ENCODE data around the gene CDC42EP5. TPM values are rescaled to one million over a fixed set of nuclear protein-coding genes. Genes with fewer than 3 reads are reported as not detected.
A peak's percentile ranks its signal among the peaks of the same experiment; 100 is the strongest.
"Not testable (repeated sequence)": the region's sequence is repeated elsewhere in the genome, so short reads cannot be mapped to it uniquely, and the experiment has no call there.

Gene CDC42EP5, protein sequence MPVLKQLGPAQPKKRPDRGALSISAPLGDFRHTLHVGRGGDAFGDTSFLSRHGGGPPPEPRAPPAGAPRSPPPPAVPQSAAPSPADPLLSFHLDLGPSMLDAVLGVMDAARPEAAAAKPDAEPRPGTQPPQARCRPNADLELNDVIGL
- total RNA-seq: 18.2 TPM

DNA sequence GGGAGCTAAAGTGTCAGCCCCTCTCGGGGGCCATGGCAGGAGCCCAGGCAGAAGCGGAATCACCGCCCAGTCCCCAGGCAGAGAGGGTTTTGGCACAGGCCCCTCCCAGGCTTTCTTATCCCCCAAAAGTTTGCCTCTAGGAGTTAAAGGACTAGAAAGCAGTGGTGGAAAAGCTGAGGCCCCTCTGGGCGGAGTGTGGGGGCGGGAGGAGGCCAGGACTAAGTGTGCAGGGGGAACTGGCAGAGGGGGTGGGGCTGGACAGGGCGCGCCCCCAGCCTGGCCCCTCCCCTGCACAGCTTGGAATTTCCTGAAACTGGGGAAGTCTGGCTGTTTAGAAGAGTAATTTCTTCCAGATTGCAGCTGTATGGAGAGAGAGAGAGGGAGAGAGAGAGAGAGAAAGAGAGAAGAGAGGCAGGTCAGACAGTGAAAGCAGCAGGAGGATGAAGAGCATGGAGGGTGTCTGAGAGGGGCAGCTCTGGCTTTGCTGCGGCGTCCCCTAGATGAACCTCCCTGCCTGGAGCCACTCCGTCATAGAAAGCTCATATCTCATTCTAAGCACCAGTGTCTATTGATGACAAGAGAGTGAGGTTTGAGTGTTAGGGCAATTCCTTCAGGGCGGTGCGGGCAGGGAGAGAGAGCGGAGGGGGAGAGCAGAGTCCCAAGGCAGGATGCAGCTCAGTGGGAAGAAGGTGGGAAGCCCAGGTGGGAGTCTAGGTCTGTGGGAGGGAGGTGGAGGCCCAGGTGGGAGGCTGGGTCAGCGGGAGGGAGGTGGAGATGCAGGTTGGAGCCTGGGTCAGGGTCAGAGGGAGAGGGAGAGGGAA lies at the start of gene CDC42EP5:
CDC42EP5 (minus strand) TSS at position 226 of the 821 bp plus-strand sequence. CDS start 7,749 bp downstream, outside the sequence.
- peak; percentile 69 for ATAC-seq

DNA sequence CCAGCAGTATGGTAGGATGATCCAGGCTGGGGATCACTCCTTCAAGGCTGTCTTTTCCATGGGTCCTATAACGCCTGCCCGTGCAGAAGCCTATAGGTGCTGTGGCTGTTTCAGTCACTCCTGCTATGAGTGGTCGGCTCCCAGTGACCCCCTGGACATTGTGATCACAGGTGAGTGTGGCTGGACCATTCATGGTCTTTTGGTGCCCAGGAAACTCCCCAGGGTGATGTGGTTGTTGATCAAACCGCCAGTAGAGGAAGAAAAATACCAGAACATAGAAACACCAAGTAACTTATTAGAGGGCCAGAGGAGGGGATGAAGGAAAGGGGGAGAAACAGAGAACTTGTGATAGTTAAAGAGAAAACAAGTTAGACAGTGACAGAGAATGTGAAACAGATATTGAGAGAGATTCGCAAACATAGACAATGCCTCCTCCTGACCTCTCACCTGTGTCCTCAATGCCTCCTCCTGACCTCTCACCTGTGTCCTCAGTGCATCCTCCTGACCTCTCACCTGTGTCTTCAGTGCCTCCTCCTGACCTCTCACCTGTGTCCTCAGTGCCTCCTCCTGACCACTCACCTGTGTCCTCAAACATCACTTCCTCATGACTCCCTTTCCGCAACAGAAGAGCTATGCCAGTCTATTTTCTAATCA lies 48.9 kb upstream of the CDC42EP5 start:
- no peak for ATAC-seq

DNA sequence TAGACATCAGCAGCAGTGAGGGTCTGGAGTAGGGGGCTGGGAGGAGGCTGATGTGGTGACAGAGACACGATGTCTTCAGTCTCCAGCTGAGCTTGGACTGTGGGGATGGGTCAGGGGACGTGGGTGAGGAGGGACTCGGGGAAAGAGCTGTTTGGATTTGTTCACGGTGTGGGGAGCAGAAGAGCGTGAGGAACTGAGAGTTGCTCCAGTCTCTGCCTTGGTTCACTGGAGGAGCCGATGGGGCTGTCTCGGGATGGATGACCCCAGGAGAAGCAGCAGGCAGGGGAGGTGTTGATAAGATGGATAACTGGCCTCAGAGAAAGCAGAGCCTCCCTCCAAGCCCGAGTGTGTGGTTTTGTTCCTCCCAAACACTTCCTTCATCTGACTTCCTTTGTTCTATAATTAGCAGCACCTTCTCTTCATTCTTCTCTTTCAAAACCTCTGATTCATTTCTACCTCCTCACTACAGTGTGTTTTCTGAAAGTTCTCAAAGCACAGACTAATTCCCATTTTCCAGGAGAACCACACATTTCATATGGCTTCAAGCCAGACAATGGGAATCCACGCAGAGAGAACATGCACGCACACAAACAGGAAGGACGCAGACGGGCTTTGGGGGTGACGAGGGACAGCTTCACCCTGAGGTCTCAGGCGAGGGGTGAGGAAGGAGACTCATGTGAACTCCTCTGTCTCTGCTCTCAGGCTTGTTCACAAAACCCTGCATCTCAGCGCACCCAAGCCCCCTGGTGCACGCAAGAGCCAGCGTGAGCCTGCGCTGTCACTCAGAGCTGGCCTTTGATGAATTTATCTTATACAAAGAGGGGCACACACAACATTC lies 48.1 kb upstream of the CDC42EP5 start:
- ATAC-seq: no peak

DNA sequence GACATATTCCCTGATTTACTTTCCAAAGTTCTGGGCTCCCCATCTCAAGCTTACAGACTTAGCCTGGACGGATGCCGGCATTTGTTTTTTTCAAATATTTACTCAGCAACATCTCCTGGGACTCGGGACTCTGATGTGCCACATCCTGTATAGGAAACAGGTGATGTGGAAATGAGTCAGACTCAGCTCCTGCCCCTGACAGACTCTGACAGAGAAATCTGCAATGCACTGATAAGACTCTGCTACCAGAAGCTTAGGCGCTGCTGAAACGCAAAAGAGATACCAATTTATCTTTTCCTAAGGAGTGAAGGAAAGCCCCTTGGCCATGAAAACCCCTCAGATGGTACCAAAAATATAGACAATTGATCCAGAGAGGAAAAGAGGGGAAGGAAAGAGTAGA lies 45.7 kb upstream of the CDC42EP5 start:
- ATAC-seq: peak; percentile 32

DNA sequence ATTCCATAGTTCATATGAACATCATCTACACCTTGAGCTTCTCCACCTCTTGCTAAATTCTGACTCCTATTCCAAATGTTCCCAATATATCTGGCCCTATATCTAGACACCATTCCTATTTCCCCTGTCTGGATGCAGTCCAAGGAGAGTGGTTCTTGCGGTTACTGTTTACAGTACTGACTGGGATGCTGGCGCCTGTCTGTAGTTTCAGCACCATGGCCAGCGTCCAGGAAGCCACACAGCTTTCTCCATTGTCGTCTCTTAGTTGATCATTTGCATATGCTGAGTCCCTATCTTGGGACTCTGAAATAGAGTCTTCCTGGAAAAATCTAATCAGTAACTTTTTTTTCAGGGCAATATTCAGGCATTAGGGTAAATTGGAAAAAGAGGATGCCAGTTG lies 44.4 kb upstream of the CDC42EP5 start:
- ATAC-seq: peak; percentile 52

DNA sequence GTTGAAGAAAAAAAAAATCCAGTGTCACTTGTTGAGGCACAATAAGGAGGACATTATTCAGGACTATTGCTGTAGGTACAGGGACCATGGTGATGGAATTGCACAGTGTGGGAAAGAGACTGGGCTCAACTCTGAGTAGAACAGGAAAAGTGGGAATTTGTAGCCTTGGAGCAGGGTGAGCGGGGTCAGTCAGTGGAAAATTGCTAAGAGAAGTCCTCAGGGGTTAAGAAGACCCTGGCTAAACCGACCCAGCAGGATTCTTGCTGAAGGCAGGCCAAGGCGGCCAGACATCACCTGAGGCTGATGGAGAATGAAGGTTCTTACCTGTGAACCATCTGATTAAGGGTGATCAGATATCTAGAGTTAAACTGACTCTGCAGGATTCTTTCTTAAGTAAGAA lies 42.1 kb upstream of the CDC42EP5 start:
- no peak for ATAC-seq

DNA sequence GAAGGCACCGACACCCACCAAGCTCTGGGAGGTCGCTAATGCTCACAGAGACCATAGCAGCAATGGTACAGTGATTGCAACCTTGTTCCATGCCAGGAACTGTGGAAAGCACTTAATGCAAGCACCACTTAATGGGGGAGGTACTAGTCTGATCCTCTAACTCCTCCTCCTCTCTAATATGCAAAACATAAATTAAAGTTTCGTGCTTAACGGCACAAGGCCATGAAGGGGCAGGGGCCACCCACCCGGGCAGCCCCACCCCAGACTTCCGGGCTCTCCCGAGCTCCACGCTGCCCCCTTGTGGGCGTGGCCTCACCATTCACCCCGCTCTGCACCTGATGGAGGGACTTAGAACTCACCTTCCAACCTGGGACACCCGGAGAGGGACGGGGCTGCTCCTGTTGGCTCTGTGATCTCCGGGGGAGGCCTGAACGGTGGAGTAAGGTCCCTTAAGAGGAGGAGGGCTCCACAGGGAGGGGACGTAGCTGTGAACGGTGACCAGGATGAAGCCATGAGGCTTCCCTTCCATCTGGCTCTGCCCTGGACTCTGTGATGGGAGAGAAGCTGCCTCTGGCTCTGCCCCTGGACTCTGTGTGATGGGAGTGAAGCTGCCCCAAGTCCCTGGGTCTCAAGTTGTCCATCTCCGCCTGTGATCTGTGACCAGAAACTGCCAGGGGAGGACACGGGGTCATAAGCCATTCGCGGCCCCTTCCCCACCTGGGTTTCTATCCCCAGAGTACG lies 36.3 kb upstream of the CDC42EP5 start:
- ATAC-seq: peak; percentile 38

DNA sequence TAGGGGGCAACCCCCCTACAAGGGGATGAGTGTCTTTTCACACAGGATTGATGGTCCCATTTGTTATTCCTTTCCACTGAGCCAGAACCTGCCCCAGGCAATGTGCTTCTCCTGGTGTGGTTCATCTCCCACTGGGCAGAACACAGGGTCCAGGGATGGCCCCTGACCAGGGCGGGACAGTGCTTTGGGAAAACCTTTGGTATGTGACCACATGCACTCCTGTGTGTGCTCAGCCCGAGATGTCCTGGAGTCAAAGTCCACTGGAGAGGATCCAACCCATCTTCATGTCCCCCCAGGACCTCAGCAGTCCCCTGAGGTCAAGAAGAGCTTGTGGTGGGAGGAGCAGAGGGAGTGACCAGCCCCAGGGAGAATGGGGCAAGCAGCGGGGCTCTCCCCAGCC lies 35.4 kb upstream of the CDC42EP5 start:
- ATAC-seq: peak; percentile 9

DNA sequence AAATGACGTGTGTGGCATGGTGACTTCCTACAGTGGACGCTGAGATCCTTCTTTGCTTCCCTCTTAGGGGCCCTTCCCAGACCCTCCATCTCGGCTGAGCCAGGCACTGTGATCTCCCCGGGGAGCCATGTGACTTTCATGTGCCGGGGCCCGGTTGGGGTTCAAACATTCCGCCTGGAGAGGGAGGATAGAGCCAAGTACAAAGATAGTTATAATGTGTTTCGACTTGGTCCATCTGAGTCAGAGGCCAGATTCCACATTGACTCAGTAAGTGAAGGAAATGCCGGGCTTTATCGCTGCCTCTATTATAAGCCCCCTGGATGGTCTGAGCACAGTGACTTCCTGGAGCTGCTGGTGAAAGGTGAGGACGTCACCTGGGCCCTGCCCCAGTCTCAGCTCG lies 34.7 kb upstream of the CDC42EP5 start:
- ATAC-seq: no peak

DNA sequence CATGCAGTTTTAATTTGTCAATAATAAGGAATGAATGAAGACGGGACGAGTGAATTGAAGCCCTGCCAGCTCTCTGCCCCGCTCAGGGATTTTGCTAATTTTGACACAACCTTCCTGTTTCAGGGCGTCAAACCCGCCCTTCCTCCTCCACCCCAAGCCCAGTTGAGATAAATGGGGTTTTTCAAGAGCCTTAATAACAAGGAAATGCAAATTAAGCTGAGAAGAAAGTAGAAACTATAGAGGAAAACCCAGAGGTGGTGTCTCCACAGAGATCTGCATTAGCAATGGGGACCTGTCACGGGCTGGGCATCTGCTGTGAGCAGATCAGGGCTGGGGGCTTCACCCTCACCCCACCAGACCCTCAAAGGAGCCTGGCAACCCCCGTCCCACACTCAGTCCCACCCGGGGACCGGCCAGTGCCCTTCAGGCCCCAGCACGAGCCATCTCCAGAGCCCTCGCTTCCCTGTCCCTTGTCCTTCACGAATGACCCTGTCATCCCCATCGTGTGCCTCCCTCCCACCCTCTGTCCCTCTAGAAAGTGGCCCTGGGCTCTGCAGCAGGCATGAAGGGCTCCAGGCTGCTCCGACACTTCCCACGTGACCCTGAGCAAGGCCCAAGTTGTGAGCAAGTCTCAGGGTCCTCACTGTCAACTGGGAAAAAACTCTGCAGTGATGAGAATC lies 34.1 kb upstream of the CDC42EP5 start:
- ATAC-seq: peak; percentile 11

DNA sequence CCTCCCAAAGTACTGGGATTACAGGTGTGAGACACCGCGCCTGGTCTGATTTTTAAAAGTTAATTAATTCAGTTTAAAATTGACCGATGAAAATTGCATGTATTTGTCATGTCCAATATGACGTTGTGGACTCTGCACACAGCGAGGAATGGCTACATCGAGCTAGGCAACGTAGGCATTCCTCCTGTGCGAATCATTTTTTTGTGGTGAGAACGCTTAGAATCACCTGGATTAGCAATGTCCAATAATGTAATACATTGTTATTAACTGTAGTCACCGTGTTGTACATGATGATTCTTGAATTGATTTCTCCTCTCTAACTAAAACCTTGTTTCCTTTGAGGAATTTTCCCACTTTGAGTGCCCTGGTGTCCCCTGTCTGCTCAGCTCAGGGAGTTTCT lies 33.0 kb upstream of the CDC42EP5 start:
- ATAC-seq: no peak

DNA sequence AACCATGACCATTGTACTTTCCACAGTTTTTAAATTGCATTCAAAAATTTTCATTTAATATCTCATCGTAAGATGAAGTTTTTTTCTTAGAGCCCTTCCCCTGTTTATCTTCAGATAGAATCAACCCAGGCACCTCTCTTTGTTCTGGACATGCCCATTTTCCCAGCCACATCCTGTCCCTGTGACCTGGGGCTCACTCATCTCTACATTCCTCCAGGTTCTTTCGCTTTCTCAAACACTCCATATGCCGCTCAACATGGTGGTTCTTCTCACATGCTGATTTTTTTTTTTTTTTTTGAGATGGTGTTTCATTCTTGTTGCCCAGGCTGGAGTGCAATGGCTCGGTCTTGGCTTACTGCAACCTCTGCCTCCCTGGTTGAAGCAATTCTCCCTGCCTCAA lies 32.4 kb upstream of the CDC42EP5 start:
- ATAC-seq: not testable (repeated sequence)

DNA sequence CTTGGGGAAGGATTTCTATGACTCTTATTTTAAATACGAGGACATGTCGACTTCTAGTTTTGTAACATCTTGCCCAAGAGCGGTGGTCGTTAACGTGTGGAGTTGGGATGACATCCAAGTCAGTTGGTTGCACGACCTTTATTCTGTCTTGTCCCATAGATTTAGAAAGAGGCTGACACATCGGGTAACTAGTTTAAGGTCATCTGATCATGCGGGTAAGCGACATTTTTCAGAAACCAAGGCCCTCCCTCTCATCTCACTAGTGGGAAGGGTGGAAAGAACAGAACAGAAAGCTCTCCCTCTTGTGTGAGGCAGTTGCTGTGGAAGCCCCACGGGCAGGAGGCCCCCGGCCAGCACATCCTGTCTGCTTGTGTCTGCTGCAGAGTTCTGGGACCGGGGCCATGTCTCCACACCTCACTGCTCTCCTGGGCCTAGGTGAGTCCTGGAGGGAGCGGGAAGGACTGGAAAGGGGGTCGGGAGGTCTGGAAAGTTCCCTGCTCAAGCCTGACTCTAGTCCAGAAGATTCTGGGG lies 29.5 kb upstream of the CDC42EP5 start, which contains the start of gene LAIR2:
LAIR2 (plus strand) TSS at position 314 of the 531 bp plus-strand sequence; CDS start at position 402, 88 bp downstream.
- ATAC-seq: no peak

DNA sequence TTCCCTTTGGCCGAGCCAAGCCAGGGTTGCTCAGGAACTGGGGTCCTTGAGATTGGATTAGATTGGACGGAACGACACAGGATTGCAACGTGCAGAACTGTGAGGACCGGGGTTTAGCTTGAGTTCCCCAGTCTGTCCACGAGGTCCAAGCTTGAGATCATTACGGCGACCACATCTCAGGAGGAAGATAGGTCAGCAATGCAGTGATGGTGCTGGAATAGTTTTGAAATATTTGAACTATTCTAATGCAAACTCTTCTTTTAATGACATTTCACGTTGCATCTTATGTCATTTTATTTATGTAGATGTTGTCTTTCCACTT lies 25.3 kb upstream of the CDC42EP5 start:
- ATAC-seq: not testable (repeated sequence)

DNA sequence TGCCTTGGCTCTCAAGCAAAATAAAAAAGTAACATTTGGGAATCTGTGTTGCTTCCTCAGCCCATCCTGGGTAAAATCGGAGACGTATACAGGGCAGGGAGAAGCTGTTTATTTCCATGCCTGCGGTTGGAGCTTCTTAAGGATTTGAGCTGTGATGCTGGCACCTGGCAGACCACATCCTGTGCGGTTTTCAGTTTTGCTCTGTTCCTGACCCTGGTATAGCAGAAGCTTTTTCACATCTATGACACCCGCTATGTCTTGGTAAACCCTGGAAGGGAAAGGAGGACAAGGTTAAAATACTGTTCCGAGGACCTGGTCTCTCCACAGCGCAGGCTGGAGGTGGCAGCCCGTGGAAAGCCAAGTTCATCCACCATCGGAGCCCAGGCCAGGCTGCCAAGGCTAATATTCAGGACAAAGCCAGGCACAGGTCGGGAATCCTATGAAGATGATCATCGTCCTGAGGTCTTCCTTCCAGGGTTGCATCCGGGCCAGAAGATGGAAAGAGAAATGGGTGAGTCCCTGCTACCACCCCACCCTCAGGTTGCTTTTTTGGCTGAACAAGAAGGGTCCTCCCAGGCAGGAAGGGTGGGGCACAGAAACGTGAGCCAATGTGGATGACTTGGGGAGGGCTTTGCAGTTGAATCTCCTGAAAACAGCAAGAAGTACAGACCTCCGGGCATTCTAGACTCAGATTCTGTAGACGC lies 24.8 kb upstream of the CDC42EP5 start:
- ATAC-seq: not testable (repeated sequence)

DNA sequence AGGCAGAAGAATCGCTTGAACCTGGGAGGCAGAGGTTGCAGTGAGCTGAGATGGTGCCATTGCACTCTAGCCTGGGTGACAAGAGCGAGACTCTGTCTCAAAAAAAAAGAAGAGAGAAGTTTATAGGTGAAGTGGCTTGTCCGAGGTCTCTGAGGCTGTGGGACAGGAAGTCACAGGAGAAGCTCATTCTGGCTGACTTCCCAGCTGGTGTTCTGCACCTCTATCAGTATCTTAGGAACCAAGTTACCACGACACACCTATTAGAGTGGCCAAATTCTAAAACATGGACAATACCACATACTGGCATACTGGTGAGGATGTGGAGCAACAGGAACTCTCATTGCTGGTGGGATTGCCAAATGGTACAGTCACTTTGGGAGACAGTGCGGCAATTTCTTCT lies 22.2 kb upstream of the CDC42EP5 start:
- ATAC-seq: not testable (repeated sequence)

DNA sequence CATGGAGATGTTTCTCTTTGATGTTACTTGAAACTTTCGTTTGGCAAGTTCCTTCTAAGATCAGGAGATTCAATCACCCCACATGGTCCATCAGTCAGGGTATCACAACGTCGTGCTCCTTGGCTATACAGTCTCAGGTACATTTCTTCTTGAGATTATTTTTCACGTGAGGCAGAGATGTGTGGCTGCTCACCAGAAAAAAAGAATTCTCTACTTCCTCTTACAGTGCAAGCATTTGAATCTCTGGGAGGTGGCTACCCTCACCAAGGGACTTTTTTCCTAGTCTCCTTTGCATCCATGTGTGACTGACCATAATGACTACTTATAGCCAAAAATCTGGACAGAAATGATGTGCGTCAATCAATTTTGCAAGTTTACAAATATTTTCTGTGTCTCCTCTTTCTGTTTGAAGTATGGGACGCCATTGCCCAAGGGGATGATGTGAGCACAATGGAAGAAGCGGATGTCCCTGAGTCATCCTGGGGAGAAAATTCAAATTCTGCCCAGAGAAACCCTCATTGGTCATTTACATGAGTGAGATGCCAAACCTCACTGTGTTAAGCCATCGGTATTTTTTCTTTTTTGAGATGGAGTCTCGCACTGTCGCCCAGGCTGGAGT lies 21.0 kb upstream of the CDC42EP5 start:
- ATAC-seq: no peak

DNA sequence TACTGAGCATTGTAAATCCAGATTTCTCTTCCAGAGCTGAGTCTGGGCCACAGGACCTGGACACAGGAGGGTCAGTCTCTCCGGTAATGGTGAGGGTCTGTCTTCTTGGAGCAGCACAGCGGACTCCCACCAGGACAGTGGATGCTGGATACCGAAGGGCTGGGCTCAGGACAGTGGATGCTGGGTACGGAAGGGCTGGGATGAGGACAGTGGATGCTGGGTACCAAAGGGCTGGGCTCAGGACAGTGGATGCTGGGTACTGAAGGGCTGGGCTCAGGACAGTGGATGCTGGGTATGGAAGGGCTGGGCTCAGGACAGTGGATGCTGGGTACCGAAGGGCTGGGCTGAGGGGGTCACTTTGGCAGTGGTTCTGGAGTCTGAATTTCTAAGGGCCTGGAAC lies 20.0 kb upstream of the CDC42EP5 start:
- not testable (repeated sequence) for ATAC-seq

DNA sequence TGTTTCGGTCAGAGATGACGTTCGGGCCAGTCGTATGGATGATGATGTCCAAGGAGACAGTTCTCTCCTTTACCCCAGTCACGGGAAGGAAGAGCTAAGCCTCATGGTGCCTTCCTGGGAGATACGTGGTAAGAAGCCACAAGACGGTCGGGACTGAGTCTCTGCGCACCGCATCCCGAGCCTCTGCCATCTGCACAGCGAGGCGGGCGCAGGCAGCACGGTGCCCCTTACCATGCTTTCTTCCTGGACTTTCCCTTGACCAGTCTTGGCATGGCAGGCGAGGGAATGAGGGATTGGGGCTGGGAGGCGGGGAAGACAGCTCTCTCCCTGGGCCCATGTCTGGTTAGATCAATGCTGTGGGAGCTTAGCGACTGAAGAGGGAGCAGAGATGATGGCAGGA lies 19.5 kb upstream of the CDC42EP5 start:
- no peak for ATAC-seq

DNA sequence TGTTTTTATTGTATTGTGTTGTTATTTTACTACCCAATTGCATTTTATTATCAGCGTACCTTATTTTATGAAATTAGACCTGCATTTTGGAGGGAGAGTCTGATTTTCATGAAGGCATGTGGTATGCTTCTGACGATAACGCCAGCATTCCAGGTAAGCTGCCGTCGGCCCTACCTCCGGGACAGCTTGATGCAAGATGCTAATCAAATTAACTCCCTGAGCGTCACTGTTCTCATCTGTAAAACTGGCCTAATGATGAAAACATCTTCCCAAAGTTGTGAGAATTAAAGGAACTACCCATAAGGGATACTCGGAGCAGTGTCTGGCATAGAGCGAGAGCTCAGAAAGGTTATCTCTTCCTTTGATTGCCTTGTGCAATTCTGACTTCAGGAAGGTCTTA lies 16.7 kb upstream of the CDC42EP5 start:
- no peak for ATAC-seq
